ENCODE measurements around the gene MYL3.

GRCh38 chr3:46905213-46905560 lies 41.9 kb upstream of the MYL3 start:
- TF ChIP-seq SREBF2 (IDR thresholded peaks at IDR 0.05) (no peak), E2F6 (IDR thresholded peaks at IDR 0.05; ENCODE audit: borderline replicate concordance, low read depth) (no peak), CTCF (IDR thresholded peaks at IDR 0.05) (no peak), POLR2AphosphoS2 (conservative IDR thresholded peaks at IDR 0.05; ENCODE audit: low read length) (no peak), RFX5 (IDR thresholded peaks at IDR 0.05) (no peak), JUN (IDR thresholded peaks at IDR 0.05) (no peak), CBX2 (IDR thresholded peaks at IDR 0.05; ENCODE audit: borderline replicate concordance, low read depth) (no peak), RNF2 (IDR thresholded peaks at IDR 0.05; ENCODE audit: borderline replicate concordance, low read depth) (no peak), CBX8 (IDR thresholded peaks at IDR 0.05) (no peak), BHLHE40 (IDR thresholded peaks at IDR 0.05; ENCODE audit: low read depth, low read length) (no peak), HMGXB4 (CRISPR knock-in tag; IDR thresholded peaks at IDR 0.05; ENCODE audit: borderline replicate concordance) (no peak), MAX (IDR thresholded peaks at IDR 0.05) (no peak)

Data from A549 (cell line).